AML-193 (cell line): ENCODE results near the gene NSD2.

ENCODE experiments used
- DNase-seq, 2 experiments: peaks; one replicate each; lab custom pipeline; 2025; lab: John Stamatoyannopoulos, UW

NSD2 gene

GRCh38 chr4:1945124-1945895, 74.1 kb downstream of the NSD2 start:
- no peak for DNase-seq

DNA sequence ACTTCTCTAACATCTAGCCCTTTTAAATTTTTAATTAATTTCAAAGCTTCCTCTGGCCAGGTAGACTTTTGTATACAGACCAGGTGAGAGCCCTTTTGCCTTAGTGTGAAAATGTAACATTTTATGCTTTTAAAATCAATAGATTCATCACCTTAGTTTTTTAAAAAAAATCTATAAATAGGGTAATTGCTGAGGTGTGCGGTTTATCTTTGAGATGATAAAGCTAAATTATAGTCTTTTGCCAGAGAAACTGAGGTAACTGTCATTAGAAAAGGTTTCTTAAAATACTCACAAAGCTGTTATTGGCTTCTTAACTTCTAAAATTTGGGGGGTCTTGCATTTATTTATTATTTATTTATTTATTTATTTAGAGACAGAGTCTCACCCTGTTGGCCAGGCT, 74.7 kb downstream of the NSD2 start:
- DNase-seq = no peak

- no peak for DNase-seq
Observed at GRCh38 chr4:1948232-1948631, 77.0 kb downstream of the NSD2 start.

- no peak for DNase-seq
Observed at GRCh38 chr4:1948892-1949436, 77.8 kb downstream of the NSD2 start.

DNA sequence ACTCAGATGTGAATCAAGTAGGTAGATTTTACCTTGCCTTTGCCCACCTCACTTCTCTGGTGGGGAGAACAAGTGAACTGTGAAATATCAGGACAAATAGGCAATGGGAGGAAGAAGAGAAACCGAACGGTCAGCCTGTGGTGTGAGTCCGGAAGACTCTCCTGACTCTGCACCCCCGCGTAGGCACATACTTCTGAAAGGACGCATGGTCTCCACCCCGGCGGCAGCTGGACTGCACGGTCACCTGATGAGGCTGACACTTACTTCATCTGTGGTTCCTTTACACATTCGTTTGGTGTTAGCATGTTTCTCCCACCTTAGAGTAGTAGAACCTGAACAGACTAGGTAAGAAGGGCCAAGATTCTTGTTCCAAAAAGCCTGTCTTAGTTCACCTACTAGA, 79.2 kb downstream of the NSD2 start:
- no peak for DNase-seq

DNA sequence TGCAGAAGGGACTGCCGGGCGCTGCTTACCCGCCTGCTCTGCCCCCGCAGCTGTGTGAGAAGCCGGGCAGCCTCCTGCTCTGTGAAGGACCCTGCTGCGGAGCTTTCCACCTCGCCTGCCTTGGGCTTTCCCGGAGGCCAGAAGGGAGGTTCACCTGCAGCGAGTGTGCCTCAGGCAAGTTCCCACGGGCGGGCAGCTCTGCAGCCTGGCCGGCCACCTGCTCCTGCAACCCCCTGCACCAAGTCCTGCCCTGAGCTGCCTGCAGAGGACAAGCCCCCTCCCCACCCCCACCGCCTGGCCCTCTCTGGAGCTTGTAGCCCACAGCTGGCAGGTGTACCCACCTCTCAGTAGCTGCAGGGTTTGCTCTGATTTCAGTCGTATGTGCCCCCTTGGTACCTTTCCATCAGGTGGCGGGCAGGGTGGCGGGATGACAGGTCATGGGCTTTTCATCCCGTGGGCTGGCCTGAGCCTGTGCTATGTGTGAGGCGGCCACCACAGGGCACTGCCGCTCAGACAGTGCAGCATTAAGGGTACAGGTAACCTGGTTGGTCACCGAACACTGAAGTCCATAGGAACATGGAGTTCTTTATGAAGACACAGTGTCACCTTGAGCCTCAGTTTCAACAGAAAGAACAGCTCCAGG, 81.0 kb downstream of the NSD2 start:
- DNase-seq = no peak

DNA sequence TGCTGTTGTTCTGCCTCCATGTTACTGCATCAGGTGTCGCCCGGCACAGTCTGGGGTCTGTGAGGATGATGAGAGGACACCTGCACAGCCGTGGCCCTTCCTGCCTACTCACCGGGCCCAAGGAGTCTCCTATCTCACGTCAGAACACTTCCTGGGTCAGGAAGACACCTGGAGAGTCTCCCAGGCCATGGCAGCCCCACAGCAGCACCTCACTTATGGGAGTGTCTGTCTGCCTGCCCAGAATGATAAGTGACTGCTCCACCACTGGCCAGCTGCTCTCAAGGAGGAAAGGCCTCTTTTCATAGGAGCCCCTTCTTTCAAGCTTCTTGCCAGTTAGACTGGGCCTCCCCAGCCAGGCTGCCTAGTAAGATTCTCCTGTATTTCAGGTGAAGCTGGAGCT, 81.5 kb downstream of the NSD2 start:
- DNase-seq = no peak

DNA sequence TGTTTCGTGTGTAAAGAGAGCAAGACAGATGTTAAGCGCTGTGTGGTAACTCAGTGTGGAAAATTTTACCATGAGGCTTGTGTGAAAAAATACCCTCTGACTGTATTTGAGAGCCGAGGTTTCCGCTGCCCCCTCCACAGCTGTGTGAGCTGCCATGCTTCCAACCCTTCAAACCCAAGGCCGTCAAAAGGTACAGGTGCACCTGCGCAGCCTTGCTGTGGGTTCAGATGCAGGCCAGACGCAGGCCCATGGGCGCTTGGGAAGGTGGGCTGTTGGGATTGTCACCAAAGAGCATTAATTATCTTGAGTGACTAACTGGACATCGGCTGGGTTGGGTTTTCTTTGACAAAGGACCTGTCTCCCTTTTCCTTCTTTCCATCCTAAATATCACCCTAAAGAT, 82.1 kb downstream of the NSD2 start:
- no peak for DNase-seq

DNA sequence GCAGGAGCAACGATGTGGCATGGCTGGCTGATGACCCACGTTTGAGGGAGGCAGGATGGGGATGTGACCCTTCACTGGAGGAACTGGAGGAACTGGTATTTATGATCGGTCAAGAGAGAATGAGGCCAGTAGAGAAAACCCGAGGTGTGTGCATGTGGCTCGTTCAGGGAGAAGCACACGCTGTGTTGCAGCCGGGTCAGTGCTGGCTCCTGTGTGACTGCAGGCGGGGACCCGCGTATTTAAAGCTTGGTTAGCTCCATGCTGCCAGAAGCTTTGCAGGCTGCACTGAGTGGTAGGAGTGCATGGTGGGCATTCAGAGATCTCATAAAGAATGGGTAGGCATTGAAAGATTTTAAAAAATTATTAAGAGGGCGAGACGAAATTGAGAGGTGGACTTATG, 85.4 kb downstream of the NSD2 start:
- DNase-seq = no peak

GRCh38 chr4:1958276-1959103, 87.3 kb downstream of the NSD2 start:
- no peak for DNase-seq

- no peak for DNase-seq
Observed at GRCh38 chr4:1959104-1959384, 87.9 kb downstream of the NSD2 start.

- no peak for DNase-seq
Observed at GRCh38 chr4:1960170-1960825, 89.1 kb downstream of the NSD2 start.

- DNase-seq = no peak
Observed at GRCh38 chr4:1961038-1961437, 89.8 kb downstream of the NSD2 start.

- DNase-seq = no peak
Observed at GRCh38 chr4:1961563-1961962, 90.4 kb downstream of the NSD2 start.

- no peak for DNase-seq
Observed at GRCh38 chr4:1962980-1963379, 91.8 kb downstream of the NSD2 start.

DNA sequence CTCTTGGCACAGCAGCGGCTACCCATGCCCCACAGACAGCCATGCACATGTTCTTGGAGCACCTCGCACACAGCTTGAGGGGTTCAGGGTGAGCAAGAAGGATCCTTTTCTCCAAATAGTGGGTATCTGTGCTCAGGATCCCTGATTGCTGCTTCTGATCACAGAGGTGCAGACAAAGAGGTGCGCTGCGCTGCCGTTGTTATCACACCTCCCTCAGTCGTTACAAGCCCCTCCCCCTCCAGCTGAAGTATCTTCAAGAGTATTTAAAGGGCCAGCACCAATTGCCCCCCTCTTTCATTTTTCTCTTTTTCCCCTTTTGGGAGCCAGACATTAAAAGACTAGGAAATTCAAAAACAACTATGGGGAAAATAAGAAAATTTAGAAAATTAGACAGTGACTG, 93.2 kb downstream of the NSD2 start:
- no peak for DNase-seq

GRCh38 chr4:1964971-1965370, 93.8 kb downstream of the NSD2 start:
- DNase-seq = no peak

GRCh38 chr4:1967512-1968149, 96.4 kb downstream of the NSD2 start:
- DNase-seq = no peak

GRCh38 chr4:1968686-1969295, 97.6 kb downstream of the NSD2 start:
- DNase-seq = no peak

DNA sequence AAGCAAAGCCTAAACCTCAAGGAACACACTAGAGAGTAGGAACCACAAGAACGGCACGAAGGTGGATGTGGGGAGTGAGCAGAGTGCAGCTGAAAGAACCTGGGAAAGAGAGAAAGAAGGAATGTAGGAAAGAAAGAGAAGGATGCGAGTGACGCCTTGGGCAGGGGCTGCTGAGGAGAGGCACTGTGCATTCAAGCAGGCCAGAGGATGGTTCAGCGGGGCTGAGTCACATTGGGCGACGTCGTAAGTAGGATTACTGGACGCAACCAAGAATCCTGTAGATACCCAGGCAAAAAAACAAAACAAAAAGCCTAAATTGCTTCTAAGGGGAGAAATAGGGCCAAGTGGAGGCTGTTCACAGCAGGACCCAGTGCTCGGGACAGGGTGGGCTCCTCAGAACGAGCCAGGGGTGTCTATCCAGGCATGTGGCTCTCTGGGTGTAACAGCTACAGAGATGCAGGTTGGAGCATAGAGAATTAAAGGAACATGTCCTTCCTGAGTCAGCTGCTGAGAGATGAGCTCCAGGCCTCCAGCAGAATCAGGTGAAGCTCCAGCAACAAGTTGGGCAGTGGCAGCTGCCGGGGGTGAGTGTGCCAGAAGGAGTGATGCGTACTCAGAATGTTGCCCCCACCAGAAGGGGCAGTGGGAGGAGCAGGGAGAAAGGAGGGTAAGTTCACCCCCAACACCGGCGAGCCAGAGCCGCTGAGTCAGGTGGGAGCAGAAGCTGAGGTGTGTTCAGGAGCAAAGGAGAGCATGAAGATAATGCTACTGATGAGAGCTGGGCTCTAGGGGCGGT, 98.9 kb downstream of the NSD2 start:
- DNase-seq = no peak

- no peak for DNase-seq
Observed at GRCh38 chr4:1970926-1971325, 99.7 kb downstream of the NSD2 start.
